NCI-H774 (cell line): ENCODE results near the gene TMEM205.
"Not testable (repeated sequence)": the region's sequence is repeated elsewhere in the genome, so short reads cannot be mapped to it uniquely, and the experiment has no call there.

Experiments
- DNase-seq: peaks from one replicate; lab custom pipeline; 2025; lab: John Stamatoyannopoulos, UW

TMEM205 gene

DNA sequence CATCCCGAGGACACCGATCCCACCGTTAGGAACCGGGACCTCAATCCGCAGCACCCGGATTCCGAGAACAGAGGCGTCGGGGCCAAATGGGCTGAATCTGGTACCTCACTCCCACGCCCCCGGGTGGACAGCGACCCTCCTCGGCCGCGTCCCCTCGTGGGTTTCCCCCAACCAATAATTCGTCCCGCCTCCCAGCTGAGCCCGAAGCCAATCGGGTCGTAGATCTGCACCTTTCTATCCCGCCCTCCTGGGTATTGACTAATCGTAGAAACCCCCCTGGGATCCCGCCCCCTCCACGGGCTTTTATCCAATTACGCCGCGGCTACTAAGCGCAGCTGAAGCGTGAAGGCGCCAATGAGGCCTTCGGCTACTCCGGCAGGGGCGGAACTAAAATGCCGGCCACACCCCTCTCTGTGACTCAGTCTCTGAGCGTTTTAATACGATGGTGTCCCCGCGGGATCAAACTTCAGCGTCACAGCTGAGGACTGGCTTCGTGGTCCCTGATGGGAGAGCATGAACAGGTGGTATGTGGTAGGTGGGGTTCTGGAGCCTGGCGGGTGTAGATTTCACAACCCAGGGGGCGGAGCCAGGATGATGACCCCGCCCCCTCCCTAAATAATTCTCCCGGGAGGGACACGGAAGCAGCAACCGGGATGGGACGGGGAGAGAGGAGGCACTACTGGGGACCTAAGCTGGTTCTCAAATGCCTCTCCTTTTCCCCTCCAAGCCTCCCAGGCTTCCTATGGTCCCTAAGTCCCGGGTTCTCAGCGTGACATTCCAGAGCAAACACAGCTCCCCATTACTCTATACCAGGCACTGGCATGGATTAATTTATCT is at the start of gene TMEM205, which contains the start of gene CCDC159:
Gene TMEM205, minus strand, starts transcription at position 165 of the 837 bp plus-strand sequence. CDS start 649 bp downstream, outside the sequence.
Gene CCDC159, plus strand, starts transcription at position 416 of the 837 bp plus-strand sequence. Its CDS starts 88 bp downstream, at position 504.
- DNase-seq = peak; percentile 99

DNA sequence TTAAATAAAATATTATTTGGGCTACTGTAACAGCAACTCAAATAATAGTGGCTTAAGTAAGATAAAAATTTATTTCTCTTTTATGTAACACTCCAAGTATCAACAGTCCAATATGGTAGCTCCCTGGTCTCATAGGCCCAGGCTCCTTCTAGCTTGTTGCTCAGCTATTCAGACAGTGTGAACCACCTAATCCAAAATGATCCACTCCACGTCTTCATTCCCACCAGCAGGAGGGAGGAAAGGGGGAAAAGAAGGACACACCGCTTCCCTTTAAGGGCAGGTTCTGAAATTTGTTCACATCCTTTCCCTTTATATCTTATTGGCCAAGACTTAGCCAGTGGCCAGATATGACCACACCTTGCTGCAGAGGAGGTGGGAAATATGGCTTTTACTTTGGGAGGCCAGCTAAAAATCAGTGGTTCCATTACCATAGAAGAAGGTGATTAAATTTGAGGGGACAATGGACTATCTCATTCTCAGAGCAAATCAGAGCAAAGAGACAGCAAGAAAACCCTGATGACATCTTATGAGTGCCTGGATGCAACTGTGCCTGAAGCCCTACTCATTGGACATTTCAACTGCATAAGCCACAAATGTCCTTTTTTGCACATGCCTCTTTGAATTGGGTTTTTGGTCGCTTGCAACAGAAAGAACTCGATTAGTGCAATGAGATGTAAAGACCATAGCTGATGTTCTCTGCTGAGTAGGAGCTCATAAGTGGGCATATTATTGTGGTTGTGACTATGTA is 45.0 kb upstream of the TMEM205 start:
- no peak for DNase-seq

DNA sequence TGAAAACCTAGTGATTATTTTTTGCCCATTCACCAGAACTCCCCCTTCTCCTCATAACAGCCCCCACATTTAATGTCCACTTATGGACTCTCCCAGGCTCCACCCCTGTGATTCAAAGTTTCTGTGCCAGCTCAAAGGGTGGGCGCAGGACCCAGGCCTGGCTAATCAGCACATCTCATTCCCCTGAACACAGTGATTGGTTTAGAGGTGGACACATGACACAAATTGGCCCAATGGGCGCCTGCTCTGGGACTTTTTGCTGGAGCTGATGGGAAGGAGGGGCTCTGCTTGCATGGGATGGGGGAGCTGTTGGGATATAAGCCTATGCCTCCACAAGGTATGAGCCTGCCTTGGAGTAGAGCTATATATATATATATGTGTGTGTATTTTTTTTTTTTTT is 44.3 kb upstream of the TMEM205 start:
- no peak for DNase-seq

DNA sequence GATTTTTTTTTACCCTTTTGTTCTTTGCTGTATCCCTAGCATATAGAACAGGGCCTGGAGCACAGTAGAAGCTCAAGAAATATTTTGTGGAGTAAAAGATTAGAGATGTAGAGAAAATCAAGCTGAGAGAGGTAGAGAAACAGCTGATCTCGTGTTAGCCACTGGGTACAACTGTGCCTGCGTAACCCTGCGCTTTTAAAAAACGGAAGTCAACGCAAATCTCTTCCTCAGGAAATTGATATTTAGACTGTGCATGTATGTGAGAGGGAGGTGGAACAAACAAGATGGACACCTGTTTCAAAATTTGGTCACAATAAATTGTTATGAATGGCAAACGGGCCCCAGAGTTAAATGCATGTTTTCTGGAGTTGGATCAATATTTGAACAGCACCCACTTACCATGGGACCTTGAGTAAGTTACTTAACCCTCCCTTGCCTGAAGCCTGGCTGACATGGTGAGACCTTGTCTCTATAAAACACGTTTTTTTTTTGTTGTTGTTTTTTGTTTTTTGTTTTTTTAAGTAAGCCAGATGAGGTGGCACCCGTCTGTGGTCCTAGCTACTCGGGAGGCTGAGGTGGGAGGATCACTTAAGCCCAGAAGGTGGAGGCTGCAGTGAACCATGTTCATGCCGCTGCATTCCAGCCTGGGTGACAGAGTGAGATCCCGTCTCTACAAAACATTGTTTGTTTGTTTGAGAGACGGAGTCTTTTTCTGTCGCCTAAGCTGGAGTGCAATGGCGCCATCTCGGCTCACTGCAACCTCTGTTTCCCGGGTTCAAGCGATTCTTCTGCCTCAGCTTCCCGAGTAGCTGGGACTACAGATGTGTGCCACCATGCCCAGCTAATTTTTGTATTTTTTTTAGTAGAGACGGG is 41.3 kb upstream of the TMEM205 start:
- peak; percentile 19 for DNase-seq

DNA sequence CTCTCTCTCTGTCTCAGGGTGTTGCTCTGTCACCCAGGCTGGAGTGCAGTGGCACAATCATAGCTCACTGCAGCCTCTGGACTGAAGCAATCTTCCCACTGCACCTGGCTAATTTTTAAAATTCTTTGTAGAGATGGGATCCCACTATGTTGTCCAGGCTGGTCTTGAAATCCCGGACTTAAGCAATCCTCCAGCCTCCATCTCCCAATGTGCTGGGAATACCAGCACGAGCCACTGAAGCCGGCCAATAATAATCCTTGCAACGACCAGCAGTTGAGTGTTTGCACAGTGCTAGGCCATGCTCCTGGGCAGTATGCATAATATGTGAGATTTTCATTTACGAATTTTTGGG is 38.7 kb upstream of the TMEM205 start:
- no peak for DNase-seq

DNA sequence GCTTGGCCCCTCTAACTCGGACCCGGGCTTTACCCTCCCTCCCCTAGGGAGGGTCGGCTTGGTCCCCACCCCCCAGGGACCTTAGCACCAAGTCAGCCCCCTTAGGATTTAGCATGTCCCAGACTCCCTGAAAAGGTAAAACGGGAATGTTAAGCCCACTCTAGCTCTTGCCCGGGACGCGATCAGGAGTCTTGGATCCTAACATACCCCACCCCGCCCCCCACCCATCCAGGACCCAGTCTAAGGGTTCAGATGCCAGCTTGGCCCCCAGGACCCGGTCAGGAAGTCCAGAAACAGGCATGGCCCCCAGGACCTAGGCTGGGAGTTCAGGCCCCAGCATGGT is 37.6 kb upstream of the TMEM205 start:
- no peak for DNase-seq

DNA sequence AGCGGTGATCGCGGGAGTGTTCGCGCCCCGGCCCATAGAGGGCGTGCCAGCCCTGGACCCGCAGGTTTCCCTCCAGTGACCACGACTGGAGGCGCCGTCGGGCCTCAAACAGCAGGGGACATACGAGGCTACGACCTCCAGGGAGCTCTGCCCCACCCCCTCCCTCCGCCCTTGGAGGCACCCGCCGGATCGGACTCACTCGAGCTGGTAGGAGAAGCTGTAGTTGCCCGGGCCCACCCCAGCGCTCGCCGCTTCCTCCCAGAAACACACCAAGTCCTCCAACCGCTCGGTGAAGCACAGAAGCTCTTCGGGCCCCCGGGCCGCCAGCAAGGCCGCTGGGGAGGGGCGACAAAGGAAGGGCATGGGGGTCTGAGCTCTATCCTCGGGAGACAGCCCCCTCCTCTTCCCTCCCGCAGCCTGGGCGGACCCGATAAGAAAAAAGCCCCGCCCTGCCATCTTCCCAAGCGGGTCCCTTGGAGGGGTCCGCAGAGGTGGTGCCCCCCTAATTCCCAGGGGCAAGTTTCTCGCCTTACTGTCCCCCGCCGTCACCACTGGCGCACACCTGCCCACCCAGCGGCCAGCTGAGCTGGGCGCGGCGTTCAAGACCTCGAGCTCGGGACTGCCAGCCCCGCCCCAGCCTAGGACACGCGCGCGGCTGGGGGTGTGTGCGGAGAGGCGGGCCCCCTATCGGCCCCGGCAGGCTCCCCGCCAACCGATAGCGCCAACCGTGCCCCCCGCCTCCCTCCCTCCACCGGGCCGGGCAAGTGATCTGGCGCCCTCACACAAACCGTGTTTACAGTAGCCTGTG is 37.0 kb upstream of the TMEM205 start:
- DNase-seq = peak; percentile 32

DNA sequence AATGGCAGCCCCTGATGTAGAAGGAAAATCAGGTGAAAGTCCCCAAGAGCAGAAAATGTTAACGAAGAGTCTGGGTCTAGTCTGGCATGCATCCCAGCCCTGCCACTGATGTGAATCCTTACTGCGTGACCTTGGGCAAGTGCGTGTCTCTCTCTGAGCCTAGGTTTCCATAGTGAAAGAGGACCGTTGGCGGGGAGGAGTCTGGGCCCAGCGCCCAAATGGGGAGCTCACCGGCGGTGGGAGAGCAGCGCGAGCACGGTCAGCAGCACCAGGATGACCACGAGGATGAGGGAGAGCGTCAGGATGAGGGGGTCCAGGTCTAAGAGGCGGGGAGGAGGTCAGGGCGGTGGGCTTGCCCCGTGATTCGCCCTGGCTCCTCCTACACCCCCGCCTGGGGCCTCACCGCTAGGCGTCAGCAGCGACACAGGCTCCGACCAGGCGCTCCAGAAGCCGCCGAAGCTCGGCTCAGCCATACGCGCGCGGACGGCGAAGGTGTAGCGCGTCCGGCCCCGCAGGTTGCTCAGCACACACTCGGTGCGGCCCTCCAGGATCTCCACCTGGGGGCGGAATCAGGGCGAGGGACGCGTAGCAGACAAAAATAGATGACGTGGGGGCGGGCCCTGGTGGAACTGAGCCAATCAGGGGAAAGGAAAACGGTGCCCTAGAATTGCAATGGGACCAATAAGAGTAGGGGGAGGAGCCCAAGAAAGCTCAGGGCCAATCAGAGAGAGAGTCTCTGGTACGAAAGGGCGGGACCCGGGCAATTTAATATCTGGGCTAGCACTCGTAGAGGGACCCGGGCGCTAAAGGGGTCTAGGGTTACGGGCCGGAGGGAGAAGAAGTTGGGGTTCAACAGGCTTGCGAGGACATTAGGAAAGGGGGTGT is 34.8 kb upstream of the TMEM205 start:
- peak; percentile 87 for DNase-seq

DNA sequence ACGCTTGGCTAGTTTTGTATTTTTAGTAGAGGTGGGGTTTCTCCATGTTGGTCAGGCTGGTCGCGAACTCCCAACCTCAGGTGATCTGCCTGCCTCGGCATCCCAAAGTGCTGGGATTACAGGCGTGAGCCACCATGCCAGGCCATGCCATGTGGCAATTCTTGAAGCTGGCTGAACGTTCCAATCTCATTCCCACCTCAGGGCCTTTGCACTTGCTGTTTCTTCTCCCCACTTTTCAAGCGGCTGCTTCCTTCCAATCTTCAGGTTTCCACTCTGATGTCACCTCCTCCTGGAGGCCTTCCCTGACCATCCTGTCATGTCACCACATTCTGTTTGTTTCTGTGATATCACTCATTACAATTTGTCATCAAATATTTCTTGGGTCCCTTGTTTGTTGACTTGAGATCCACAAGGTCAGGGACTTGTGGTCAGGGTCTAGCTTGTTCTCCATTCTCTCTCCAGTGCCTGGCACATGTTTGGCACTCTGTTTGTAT is 33.8 kb upstream of the TMEM205 start:
- DNase-seq = no peak

DNA sequence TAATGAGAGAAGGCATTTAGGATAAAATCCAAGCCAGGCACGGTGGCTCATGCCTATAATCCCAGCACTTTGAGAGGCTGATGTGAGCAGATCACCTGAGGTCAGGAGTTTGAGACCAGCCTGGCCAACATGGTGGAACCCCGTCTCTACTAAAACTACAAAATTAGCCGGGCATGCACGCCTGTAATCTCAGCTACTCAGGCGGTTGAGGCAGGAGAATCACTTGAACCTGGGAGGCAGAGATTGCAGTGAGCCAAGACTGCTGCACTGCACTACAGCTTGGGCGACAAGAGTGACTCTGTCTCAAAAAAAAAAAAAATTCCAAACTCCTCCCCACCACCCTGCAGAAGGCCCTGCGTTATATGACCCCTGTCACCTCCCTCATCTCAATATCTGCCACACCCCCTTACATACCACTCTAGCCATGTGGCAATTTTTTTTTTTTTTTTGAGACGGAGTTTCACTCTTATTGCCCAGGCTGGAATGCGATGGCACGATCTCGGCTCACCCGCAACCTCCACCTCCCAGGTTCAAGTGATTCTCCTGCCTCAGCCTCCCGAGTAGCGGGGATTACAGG is 33.3 kb upstream of the TMEM205 start:
- not testable (repeated sequence) for DNase-seq

DNA sequence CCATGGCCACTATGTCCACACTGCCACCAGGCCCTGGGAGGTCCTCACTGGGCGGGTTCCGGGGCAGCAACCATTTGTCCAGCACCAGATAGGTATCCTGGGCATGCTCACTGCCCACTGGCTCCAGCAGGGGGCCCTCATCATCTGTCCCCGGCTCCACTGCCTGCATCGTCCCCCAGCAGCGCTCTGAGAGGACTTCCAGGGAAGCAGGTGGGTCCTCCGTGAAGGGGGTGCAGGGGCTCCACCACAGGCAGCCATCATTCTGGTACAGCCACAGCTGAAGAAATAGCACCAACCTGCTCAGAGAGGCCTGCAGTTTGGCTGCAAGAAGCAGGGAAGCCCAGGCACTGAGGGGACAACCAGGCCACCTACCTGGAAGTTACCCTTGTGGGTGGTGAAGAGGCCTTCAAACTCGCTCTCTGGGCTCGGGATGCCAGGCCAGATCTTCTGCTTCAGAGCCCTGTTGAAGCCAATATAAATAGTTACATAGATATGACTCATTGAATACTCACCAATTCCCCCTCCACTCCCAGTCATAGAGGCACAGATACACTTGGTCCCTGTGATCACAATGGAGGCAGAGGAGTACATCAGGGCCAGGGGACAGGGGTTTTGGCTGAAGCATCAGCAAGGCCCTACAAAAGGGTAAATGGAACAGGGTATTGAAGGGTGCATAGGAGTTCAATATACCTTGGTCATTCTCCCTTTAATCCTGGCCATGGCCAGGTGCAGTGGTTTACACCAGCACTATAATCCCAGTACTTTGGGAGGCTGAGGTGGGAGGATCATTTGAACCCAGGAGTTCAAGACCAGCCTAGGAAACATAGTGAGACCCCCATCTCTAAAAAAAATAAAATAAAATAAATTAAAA is 32.5 kb upstream of the TMEM205 start:
- DNase-seq = no peak

DNA sequence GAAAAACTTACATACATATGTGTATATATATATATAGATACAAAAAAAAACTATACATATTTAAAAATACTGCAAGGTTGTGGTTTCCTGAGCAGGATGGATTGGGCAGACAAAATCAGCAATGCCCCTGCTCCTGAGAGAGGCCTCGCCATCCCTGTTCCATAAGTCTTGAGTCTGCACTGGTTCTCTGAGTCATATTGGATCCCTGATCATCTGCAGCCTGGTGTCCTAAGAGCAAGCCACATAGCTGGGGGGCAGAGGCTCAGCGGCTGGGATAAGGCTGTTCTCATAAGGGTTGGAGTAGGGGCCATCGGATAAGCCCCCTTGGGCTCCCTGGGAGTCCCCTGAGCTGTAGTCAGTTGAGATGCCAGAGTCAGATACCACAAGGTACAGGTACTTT is 31.7 kb upstream of the TMEM205 start:
- no peak for DNase-seq

DNA sequence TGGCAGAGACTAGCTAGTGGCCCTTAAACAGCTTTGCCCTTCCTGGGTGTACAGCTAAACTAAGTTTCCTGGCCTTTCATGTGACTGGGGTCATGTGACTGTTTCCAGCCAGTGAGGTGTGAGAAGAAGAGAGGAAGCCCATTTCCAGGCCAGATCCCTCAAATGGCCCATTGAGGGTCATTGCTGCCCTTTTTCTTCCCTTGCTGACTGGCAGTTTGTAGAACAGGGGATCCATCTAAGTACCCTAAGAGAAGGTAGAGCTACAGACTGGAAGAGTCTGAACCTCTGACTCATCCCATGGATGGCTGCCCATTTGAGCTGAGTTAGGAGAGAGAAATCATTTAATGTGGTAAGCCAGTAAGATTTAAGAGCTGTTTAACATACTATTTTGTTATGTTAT is 31.2 kb upstream of the TMEM205 start:
- no peak for DNase-seq

DNA sequence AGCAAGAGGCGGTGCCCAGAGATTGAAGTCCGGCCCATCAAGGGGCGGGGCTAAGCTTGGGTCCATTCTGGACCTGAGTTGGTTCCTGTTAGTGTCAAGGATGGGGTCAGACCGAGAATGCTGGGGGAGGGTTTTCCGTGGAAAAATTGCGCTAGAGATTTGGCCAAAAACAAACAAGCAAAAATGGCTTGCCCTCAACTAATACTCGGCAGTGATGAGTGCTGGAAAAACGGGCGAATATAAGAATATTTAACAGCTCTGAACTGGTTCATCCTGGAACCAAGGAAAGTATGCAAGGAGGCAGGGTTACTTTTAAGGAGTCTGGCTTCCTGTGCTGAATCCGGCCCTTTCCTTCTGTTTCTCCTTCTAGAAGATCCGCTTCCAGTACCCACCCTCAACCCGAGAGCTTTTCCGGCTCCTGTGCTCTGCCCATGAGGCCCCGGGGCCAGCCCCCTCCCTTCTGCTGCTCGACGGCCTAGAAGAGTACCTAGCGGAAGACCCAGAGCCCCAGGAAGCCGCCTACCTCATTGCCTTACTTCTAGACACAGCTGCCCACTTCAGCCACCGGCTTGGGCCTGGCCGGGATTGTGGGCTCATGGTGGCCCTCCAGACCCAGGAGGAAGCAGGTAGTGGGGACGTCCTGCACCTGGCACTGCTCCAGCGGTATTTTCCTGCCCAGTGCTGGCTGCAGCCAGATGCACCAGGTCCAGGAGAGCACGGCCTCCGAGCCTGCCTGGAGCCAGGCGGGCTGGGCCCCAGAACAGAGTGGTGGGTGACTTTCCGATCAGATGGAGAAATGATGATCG is 29.3 kb upstream of the TMEM205 start:
- DNase-seq = peak; percentile 4

DNA sequence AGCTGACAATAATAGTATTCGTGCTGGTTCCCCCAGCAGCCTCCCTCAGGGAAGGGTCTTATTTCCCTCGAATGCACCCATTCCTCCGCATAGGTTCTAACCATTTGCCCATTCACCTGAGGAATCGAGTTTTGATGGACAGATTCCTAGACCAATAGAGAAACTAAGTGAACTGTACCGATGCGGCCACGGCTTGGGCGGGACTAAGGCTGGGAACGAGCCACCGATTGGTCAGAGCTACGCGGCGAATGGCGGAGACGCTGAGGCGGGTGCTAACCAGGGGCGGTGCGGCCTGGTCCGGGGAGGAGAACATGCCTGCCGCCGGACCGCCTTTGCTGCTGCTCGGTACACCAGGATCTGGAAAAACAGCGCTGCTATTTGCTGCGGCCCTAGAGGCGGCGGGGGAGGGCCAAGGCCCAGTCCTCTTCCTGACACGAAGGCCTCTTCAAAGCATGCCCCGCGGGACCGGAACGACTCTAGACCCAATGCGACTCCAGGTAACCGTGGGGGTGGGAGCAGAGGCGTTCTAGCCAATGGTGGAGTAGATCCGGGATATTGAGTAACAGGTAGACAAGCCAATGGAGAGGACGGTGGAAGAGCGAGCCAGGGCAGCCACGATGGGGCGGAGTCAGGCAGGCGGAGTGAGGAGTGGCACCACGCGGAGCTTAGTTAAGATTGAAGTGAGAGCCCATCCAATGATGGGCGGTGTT is 28.5 kb upstream of the TMEM205 start, which contains the start of gene SWSAP1:
Gene SWSAP1, plus strand, starts transcription at position 234 of the 710 bp plus-strand sequence. Its CDS starts 15 bp downstream, at position 249.
- peak; percentile 98 for DNase-seq

DNA sequence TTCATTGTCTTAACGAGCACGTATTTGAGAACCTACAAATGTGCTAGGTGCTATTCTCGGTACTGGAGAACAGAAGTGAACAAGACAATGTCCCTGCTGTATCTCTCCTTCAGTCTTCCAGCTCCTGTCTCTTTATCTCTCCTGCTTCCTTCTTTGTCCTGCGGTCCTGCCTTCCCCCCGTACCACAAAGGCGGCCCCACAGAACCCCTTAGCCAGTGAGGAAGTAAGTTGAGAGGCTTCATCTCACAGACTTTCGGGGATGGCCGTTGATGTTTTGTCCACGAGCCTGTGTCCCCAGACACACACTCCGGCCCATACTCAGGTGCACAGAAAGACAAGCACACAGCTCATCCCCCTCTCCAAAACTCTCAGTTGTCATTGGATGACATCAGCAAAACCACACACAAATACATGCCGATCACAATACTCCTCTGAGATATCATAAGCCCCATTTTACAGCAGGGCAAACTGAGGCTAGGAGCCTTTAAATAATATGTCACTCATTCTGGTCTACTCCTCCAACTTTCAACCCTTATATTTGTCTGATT is 27.9 kb upstream of the TMEM205 start:
- DNase-seq = no peak
